DOHH2 (cell line): ENCODE data around the gene GOLGA6L10.
"Not testable (repeated sequence)": the region's sequence is repeated elsewhere in the genome, so short reads cannot be mapped to it uniquely, and the experiment has no call there.

ENCODE experiments used
- EZH2phosphoT487 ChIP-seq: fragments of 200-600 bp; sonication (generic); IDR thresholded peaks from 2 replicates; pipeline ENCODE4 v1.6.1; 2017; ENCODE audit warnings: borderline replicate concordance, mild to moderate bottlenecking, antibody characterized with exemption, low read length, moderate library complexity, mixed read lengths
- TF ChIP-seq, protein P1 (sequence below): fragments of 200-600 bp; sonication (generic); IDR thresholded peaks from one replicate; pipeline ENCODE4 v1.5.1; 2014; ENCODE audit warnings: antibody characterized with exemption, mild to moderate bottlenecking, low read depth, low read length; ENCODE audit not compliant: poor library complexity, severe bottlenecking

DNA sequence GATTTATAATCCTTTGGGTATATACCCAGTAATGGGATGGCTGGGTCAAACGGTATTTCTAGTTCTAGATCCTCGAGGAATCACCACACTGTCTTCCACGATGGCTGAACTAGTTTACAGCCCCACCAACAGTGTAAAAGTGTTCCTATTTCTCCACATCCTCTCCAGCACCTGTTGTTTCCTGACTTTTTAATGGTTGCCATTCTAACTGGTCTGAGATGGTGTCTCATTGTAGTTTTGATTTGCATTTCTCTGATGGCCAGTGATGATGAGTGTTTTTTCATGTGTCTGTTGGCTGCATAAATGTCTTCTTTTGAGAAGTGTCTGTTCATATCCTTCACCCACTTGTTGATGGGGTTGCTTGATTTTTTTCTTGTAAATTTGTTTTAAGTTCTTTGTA lies 40.9 kb upstream of the GOLGA6L10 start:
- TF ChIP-seq, protein P1, sequence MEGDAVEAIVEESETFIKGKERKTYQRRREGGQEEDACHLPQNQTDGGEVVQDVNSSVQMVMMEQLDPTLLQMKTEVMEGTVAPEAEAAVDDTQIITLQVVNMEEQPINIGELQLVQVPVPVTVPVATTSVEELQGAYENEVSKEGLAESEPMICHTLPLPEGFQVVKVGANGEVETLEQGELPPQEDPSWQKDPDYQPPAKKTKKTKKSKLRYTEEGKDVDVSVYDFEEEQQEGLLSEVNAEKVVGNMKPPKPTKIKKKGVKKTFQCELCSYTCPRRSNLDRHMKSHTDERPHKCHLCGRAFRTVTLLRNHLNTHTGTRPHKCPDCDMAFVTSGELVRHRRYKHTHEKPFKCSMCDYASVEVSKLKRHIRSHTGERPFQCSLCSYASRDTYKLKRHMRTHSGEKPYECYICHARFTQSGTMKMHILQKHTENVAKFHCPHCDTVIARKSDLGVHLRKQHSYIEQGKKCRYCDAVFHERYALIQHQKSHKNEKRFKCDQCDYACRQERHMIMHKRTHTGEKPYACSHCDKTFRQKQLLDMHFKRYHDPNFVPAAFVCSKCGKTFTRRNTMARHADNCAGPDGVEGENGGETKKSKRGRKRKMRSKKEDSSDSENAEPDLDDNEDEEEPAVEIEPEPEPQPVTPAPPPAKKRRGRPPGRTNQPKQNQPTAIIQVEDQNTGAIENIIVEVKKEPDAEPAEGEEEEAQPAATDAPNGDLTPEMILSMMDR, result not testable (repeated sequence)
- TF ChIP-seq EZH2phosphoT487, result not testable (repeated sequence)
